Adipocyte (in vitro differentiated cells): Measurements from ENCODE around the gene NCS1.

ENCODE experiments used
- DNase-seq: peaks from one replicate; pipeline ENCODE4 v3.0.0-alpha.2; 2015; ENCODE audit warnings: low read depth
- H3K27me3 ChIP-seq: replicated peaks from 2 replicates; pipeline ENCODE4 v1.7.0; 2013; ENCODE audit warnings: mild to moderate bottlenecking, low read length, moderate library complexity; ENCODE audit not compliant: control insufficient read depth, insufficient read depth
- H3K36me3 ChIP-seq: 2 replicates; pipeline ENCODE4 v1.7.0; 2013; ENCODE audit warnings: low read length, mild to moderate bottlenecking, moderate library complexity; ENCODE audit not compliant: control insufficient read depth, insufficient read depth, severe bottlenecking
- H3K4me1 ChIP-seq: 2 replicates; pipeline ENCODE4 v1.7.0; 2013; ENCODE audit warnings: mild to moderate bottlenecking, low read length, moderate library complexity; ENCODE audit not compliant: control insufficient read depth, insufficient read depth
- H3K4me3 ChIP-seq: 2 replicates; pipeline ENCODE4 v1.7.0; 2013; ENCODE audit warnings: mild to moderate bottlenecking, low read length, moderate library complexity
- H3K9ac ChIP-seq: 2 replicates; pipeline ENCODE4 v1.7.0; 2013; ENCODE audit warnings: mild to moderate bottlenecking, low read length, moderate library complexity
- H3K9me3 ChIP-seq: 2 replicates; pipeline ENCODE4 v1.7.0; 2013; ENCODE audit warnings: mild to moderate bottlenecking, low read length, moderate library complexity; ENCODE audit not compliant: control insufficient read depth

NCS1 gene

DNA sequence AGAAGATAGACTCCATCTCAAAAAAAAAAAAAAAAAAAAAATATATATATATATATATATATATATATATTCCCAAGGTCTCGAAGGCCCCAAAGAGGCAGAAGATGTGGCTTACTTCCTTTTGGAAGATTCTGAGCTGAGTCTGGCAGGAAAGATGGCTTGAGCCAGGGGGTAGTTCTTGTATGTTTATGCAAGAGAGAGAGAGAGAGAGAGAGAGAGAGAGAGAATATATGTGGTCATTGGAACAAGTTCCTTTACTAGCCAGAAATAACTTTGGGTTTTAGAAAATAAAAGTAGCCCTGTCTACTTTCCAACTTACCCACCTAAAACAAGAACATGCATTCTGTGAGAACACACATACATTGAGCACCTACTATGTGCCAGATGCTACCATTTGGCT is 17.6 kb downstream of the NCS1 start:
- H3K9ac ChIP-seq: no peak overlapping the region
- DNase-seq: peak; percentile 65
- no peaks in the 10 kb centered on the region for H3K36me3 ChIP-seq
- H3K4me3 ChIP-seq: no peak overlapping the region
- H3K9me3 ChIP-seq: no peaks in the 10 kb centered on the region
- peaks cover 26% of the 10 kb centered on the region for H3K4me1 ChIP-seq
- no peaks in the 10 kb centered on the region for H3K27me3 ChIP-seq

DNA sequence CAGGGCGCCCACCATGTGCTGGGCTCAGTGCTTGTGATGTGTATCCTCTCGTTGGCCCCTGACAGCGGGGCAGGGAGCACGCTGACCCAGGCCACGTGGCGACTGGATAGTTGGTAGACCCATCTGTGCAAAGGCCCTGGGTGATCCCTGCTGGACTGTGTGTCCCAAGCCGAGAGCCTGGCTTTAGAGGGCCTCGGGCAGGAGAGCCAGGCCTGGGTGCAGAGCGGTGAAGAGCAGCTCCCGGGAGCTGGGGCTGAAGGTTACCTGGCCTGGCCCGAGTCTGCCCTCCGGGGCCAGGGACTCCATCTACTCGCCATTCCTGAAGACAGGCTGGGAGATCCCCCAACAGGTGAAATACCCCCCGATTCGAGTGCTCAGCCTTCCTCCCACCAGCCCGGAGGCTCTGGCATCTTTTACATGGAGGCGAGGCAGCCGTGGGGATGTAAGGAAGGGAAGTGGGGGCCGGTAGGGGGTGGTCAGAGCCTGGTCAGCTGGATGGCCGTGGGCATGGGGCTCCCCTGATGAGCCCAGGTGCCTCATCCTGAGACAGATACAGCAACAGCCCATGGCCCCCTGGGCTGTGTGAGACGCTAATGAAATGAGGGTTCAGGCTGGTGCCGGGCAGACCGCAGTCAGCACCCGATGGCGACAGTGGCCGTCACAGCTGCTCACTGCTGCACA is 19.0 kb downstream of the NCS1 start:
- peaks cover 26% of the 10 kb centered on the region for H3K4me1 ChIP-seq
- H3K9me3 ChIP-seq: no peaks in the 10 kb centered on the region
- H3K27me3 ChIP-seq: no peaks in the 10 kb centered on the region
- no peak for DNase-seq
- H3K9ac ChIP-seq: no peak overlapping the region
- H3K36me3 ChIP-seq: no peaks in the 10 kb centered on the region
- H3K4me3 ChIP-seq: no peak overlapping the region

DNA sequence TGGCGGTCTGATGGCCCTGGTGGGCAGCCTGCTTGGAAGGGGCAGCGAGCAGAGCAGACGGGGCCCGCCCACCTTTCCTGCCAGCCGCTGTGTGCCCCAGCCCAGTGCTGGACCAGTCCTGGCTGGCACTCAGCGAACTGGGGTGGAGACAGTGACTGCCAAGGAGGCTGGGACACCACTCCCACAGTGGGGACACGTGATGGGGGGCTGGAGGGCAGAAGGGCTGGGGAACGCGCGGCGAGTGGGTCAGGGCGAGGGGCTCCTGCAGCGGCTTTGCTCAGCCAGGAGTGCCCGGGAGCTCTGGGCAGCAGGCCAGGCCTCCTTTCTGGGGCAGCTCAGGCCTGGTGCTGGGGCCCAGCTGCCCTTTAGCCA is 19.5 kb downstream of the NCS1 start:
- no peaks in the 10 kb centered on the region for H3K36me3 ChIP-seq
- no peak overlapping the region for H3K4me3 ChIP-seq
- DNase-seq: no peak
- peaks cover 26% of the 10 kb centered on the region for H3K4me1 ChIP-seq
- H3K27me3 ChIP-seq: no peaks in the 10 kb centered on the region
- H3K9me3 ChIP-seq: no peaks in the 10 kb centered on the region
- no peak overlapping the region for H3K9ac ChIP-seq

DNA sequence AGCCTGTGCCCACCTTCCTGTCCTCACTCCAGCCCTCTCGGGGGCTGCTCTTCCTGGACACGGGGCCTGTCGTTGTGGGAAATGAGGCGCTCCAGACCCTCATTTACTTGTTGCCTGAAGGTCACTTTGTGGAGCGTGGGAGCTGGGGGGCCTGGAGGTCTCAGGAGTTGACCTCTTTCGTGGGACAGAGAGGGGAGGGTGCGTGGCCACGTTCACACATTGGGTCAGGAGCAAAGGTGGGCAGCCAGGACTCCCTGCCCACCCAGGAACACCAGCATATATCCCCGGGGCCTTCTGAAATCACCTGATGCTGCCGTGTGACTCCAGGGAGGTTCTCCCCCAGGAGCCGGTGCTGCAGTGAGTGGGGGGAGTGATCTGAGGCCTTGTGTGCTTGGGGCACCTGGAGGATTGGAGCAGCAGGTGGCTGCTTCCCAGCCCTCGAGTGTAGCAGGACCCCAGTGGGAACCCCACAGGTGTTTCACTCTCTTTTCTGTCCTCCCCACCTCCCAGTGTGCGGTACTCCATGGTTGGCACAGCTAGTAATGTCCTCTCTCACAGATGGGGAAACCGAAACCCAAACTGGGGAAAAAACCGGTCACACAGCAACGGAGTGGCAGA is 20.3 kb downstream of the NCS1 start:
- H3K27me3 ChIP-seq: no peaks in the 10 kb centered on the region
- H3K9ac ChIP-seq: no peak overlapping the region
- no peaks in the 10 kb centered on the region for H3K36me3 ChIP-seq
- H3K4me3 ChIP-seq: no peak overlapping the region
- no peaks in the 10 kb centered on the region for H3K9me3 ChIP-seq
- no peak for DNase-seq
- peaks cover 18% of the 10 kb centered on the region for H3K4me1 ChIP-seq

DNA sequence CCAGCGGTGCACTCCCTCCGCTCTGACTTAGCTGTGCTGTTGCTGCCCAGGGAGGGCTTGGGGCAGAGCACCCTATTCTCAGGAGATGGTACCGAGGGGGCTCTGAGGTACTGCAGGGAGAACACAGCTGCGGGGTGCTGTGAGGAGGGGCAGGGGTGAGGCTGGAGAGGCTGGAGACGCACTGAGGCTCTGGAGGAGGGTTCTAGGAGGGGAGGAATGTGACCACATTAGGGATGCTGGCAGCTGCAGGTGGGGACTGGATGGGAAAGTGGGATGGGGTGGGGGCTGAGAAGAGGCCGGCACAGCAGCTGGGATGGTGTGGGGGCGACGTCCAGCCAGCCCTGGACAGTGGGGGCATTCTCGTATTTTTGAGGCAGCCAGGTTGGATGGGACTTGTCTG is 20.9 kb downstream of the NCS1 start:
- no peaks in the 10 kb centered on the region for H3K9me3 ChIP-seq
- H3K9ac ChIP-seq: no peak overlapping the region
- H3K4me3 ChIP-seq: no peak overlapping the region
- DNase-seq: no peak
- H3K4me1 ChIP-seq: peaks cover 16% of the 10 kb centered on the region
- H3K27me3 ChIP-seq: no peaks in the 10 kb centered on the region
- H3K36me3 ChIP-seq: no peaks in the 10 kb centered on the region

DNA sequence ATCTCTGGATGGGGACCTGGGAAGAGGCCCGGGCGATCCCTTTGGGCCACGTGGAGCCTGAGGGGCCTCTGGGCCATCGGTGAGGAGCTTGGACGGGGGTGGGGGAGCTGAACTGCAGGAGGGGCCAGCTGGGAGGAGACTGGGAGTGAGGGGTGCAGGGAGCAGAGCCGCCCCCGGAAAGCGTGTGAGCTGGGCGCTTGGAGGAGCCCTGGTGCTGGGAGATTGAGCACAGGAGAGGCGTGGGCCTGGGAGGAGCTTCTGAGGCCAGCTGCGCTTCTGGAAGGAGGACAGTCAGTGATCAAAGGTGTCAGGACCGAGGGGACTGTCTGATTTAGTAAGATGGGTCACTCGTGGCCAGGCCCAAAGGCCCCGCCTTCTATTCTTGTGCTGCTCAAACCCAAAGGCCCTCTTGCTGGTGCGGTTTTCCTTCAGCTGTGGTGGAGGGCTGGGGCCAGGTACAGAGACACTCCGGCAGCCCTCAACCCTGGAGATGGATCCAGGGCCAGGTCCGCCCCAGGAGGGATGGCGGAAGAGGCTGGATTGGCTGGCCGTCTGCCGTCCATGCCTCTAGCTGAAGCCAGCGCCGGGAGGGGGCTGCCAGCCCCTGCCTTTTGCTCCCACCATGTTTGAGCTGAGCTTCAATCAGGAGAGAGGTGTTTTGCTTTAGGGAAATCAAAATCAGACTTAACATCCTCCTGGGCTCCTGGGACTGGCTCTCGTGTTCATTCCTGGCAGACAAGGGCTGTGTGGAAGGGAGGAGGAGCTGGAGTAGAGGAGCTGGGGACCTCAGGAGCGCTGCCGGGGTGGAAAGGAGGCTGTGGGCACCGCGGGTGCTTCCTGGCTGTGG is 21.6 kb downstream of the NCS1 start:
- peaks cover 16% of the 10 kb centered on the region for H3K4me1 ChIP-seq
- DNase-seq: no peak
- H3K27me3 ChIP-seq: no peaks in the 10 kb centered on the region
- no peak overlapping the region for H3K4me3 ChIP-seq
- H3K9me3 ChIP-seq: no peaks in the 10 kb centered on the region
- H3K36me3 ChIP-seq: no peaks in the 10 kb centered on the region
- peak overlapping the region; percentile 37 for H3K9ac ChIP-seq

DNA sequence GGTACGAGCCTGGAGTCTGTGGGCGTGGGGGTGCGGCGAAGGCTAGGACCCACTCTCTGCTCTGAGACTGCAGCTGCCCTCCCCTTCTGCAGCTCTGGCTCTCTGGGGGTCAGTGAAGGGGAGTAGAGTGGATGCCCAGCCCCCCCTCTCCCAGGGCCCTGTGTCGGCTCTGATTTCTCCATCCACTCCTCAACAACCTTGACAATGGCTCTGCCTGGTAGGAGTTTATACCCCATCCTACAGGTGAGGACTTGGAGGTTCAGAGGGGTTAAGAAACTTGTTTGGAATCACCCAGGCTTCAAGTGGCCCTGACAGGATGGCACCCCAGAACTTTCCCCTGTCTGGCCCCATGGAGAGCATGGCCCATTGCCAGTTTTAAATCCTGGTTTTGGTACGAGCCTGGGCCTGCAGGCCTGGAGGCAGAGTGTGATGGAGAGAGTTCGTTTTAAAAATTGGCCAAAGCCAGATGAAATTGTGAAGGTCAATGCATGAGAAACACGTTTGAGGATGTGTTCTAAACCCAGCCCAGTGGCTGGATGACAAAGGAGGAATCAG is 22.3 kb downstream of the NCS1 start:
- DNase-seq: no peak
- Histone ChIP-seq H3K9ac (no peak overlapping the region), H3K4me1 (peaks cover 16% of the 10 kb centered on the region), H3K4me3 (no peak overlapping the region), H3K9me3 (no peaks in the 10 kb centered on the region), H3K36me3 (no peaks in the 10 kb centered on the region), H3K27me3 (no peaks in the 10 kb centered on the region)

DNA sequence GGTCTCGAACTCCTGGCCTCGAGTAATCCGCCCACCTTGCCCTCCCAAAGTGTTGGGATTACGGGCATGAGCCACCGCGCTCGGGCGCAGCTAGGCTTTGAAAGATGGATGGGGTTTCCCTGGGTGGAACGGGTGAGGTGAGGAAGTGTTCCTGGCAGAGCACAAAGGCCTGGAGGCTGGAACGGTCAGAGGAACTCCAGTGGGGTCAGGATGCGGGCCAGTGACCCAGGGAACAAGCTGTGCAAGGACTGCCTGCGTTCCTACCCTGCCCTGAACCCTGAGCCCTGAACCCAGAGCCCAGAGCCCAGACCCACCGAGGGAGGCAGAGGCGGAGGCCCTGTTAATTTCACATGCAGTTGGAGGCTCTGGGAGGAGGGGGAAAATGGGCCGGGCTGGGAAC is 23.4 kb downstream of the NCS1 start:
- Histone ChIP-seq H3K27me3 (no peaks in the 10 kb centered on the region), H3K9me3 (no peaks in the 10 kb centered on the region), H3K4me1 (peaks cover 11% of the 10 kb centered on the region), H3K9ac (no peak overlapping the region), H3K36me3 (no peaks in the 10 kb centered on the region), H3K4me3 (no peak overlapping the region)
- DNase-seq: no peak

DNA sequence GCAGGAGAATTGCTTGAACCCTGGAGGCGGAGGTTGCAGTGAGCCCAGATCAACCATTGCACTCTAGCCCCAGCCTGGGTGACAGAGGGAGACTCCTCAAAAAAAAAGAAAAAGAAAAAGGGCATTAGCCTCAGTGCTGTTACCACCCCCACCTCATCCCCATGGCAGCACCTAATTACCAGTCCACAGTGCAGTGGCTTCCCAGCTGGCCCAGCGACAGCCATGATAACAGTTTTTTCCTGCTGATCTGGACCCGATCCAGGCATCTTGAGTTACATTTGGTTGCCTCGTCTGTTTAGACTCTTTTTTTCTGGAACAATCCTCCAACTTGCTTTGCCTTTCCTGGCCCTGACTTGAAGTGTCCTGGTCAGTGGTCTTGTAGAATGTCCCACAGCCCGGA is 24.4 kb downstream of the NCS1 start:
- peaks cover 11% of the 10 kb centered on the region for H3K4me1 ChIP-seq
- no peak overlapping the region for H3K4me3 ChIP-seq
- DNase-seq: no peak
- H3K36me3 ChIP-seq: no peaks in the 10 kb centered on the region
- H3K9ac ChIP-seq: no peak overlapping the region
- no peaks in the 10 kb centered on the region for H3K9me3 ChIP-seq
- no peaks in the 10 kb centered on the region for H3K27me3 ChIP-seq

DNA sequence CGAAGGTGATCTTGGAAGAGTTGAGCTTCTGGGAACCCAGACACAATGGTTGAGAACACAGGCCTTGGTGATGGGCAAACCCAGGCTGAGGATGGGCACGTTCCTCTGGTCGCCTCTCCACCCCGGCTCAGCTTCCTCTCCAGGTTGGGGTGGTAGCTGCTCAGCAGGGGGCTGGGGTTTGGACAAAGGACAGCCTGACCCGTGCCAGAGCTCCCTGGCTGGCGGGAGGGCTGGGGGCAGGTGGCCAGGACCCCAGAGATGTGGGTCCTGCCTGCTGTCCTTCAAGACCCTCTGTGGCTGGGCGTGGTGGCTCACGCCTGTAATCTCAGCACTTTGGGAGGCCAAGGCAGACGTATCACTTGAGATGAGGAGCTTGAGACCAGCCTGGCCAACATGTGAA is 25.2 kb downstream of the NCS1 start:
- Histone ChIP-seq H3K9me3 (no peaks in the 10 kb centered on the region), H3K36me3 (no peaks in the 10 kb centered on the region), H3K9ac (no peak overlapping the region), H3K4me3 (no peak overlapping the region), H3K27me3 (no peaks in the 10 kb centered on the region), H3K4me1 (peaks cover 11% of the 10 kb centered on the region)
- no peak for DNase-seq

DNA sequence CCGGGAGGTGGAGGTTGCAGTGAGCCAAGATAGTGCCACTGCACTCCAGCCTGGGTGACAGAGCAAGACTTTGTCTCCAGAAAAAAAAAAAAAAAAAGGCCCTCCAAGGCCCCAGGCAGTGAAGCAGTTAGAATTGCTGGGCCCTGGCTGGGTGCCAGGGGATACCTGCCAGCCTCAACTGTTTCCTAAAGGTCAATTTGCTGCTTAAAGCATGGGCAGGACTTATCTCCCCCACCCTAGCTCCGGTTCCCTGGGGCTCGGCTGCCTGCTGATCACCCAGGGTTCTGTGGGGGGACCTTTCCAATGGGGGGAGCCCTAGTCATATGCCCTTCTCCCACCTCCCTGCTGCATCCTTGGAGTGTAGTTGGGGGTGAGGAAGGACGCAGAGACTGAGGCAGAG is 25.7 kb downstream of the NCS1 start:
- peaks cover 11% of the 10 kb centered on the region for H3K4me1 ChIP-seq
- DNase-seq: no peak
- no peaks in the 10 kb centered on the region for H3K36me3 ChIP-seq
- no peak overlapping the region for H3K4me3 ChIP-seq
- H3K9ac ChIP-seq: no peak overlapping the region
- no peaks in the 10 kb centered on the region for H3K9me3 ChIP-seq
- H3K27me3 ChIP-seq: no peaks in the 10 kb centered on the region
